Endothelial cell of umbilical vein (primary cell): ENCODE results near the gene CHRNB1. TPM values are rescaled to one million over a fixed set of nuclear protein-coding genes. Genes with fewer than 3 reads are reported as not detected.

Source experiments
- BruUV-seq: library from RNA; stranded (reverse); fragments of 400-500 nt; replicated peaks from 2 replicates; lab custom pipeline; 2021; lab: Mats Ljungman, UMichigan
- CTCF ChIA-PET: fragments of 300-600, 350-600 bp; sonication (Branson Sonifier 250); formaldehyde crosslinking; loops from one replicate; lab custom pipeline; 2021; ENCODE audit warnings: antibody characterized with exemption, inconsistent platforms; lab: Charles Lee
- POLR2A ChIA-PET: fragments of 300-600, 350-600 bp; sonication (Branson Sonifier 250); formaldehyde crosslinking; loops from one replicate; lab custom pipeline; 2021; ENCODE audit warnings: antibody characterized with exemption, inconsistent platforms; lab: Charles Lee
- DNase-seq: peaks from one replicate; pipeline ENCODE4 v3.0.0-alpha.2; 2011; ENCODE audit warnings: low read depth, low spot score
- FAIRE-seq: peaks from 2 replicates; lab custom pipeline; 2011; peaks lifted over from hg19 to GRCh38; lab: Jason Lieb, UNC
- H2AFZ ChIP-seq: 2 replicates; pipeline ENCODE4 v1.6.0; 2012; ENCODE audit warnings: low read depth, low read length, control low read depth, inconsistent platforms
- H3K27ac ChIP-seq: 2 replicates; pipeline ENCODE4 v1.5.1; 2011; ENCODE audit warnings: low read depth, mild to moderate bottlenecking, control low read depth, low read length, moderate library complexity; ENCODE audit not compliant: insufficient read depth
- H3K27me3 ChIP-seq, 2 experiments: 2 replicates each; pipeline versions ENCODE4 v1.6.0 to v1.6.1; 2011; ENCODE audit warnings: low read length in 2 of 2, mixed read lengths in 1 of 2; ENCODE audit not compliant: control insufficient read depth in 2 of 2, insufficient read depth in 2 of 2
- H3K36me3 ChIP-seq, 2 experiments: 2 replicates in 1 of 2; 3 replicates in 1 of 2; pipeline ENCODE4 v1.5.1; 2011; ENCODE audit warnings: low read length in 2 of 2, mild to moderate bottlenecking in 1 of 2, moderate library complexity in 1 of 2; ENCODE audit not compliant: control insufficient read depth in 2 of 2, insufficient read depth in 2 of 2; ENCODE audit errors: extremely low read depth in 1 of 2
- H3K4me1 ChIP-seq: 3 replicates; pipeline ENCODE4 v1.5.1; 2011; ENCODE audit warnings: mild to moderate bottlenecking, low read length; ENCODE audit not compliant: control insufficient read depth, insufficient read depth; ENCODE audit errors: extremely low read depth
- H3K4me2 ChIP-seq: 2 replicates; pipeline ENCODE4 v1.6.1; 2011; ENCODE audit warnings: low read length, control low read depth, mixed read lengths; ENCODE audit not compliant: insufficient read depth
- H3K4me3 ChIP-seq, 3 experiments: fragments of 200-600 bp in 1 of 3; sonication (generic), shearing (Covaris generic) in 1 of 3; replicated peaks in 1 of 3; 2 replicates each; pipeline ENCODE4 v1.5.1; 2011 to 2016; ENCODE audit warnings: control low read depth in 3 of 3, low read length in 3 of 3, mild to moderate bottlenecking in 2 of 3, inconsistent platforms in 1 of 3, low read depth in 1 of 3, moderate library complexity in 1 of 3; ENCODE audit not compliant: insufficient read depth in 1 of 3
- H3K79me2 ChIP-seq: 2 replicates; pipeline ENCODE4 v1.6.0; 2012; ENCODE audit warnings: low read length, inconsistent platforms; ENCODE audit not compliant: control insufficient read depth, insufficient read depth
- H3K9ac ChIP-seq: replicated peaks from 2 replicates; pipeline ENCODE3; 2011; ENCODE audit warnings: low read length, control low read depth; ENCODE audit not compliant: insufficient read depth; ENCODE audit errors: extremely low read depth
- H3K9me1 ChIP-seq: replicated peaks from 3 replicates; pipeline ENCODE4 v1.6.0; 2011; ENCODE audit warnings: mild to moderate bottlenecking, low read length; ENCODE audit not compliant: control insufficient read depth, insufficient read depth; ENCODE audit errors: extremely low read depth
- H3K9me3 ChIP-seq: replicated peaks from 2 replicates; pipeline ENCODE4 v1.5.1; 2012; ENCODE audit warnings: low read length, inconsistent platforms; ENCODE audit not compliant: control insufficient read depth, insufficient read depth
- H4K20me1 ChIP-seq: replicated peaks from 2 replicates; pipeline ENCODE3; 2011; ENCODE audit warnings: mild to moderate bottlenecking, low read length; ENCODE audit not compliant: control insufficient read depth, insufficient read depth; ENCODE audit errors: extremely low read depth
- EZH2 ChIP-seq: IDR thresholded peaks from 2 replicates; pipeline ENCODE4 v1.6.1; 2012; ENCODE audit warnings: borderline replicate concordance, low read depth, mild to moderate bottlenecking, moderate library complexity, low read length, inconsistent platforms; ENCODE audit not compliant: severe bottlenecking
- FOS ChIP-seq: IDR thresholded peaks from 2 replicates; pipeline ENCODE4 v1.6.1; 2011; ENCODE audit warnings: mild to moderate bottlenecking, low read length, moderate library complexity, borderline replicate concordance; ENCODE audit not compliant: insufficient read depth
- GATA2 ChIP-seq: IDR thresholded peaks from 2 replicates; pipeline ENCODE4 v1.7.0; 2011; ENCODE audit warnings: low read depth, mild to moderate bottlenecking, moderate library complexity, mixed read lengths, low read length; ENCODE audit not compliant: insufficient read length, insufficient read depth
- JUN ChIP-seq: IDR thresholded peaks from 2 replicates; pipeline ENCODE4 v1.6.1; 2011; ENCODE audit warnings: borderline replicate concordance, low read depth; ENCODE audit not compliant: insufficient read length, insufficient read depth
- MYC ChIP-seq: IDR thresholded peaks from one replicate; pipeline ENCODE4 v1.6.1; 2011; ENCODE audit warnings: mild to moderate bottlenecking, low read depth, low read length
- POLR2A ChIP-seq: IDR thresholded peaks from 2 replicates; pipeline ENCODE4 v1.6.1; 2012; ENCODE audit warnings: low read depth, mild to moderate bottlenecking, control low read depth, low read length
- POLR2AphosphoS5 ChIP-seq: IDR thresholded peaks from 2 replicates; pipeline ENCODE4 v1.6.1; 2012; ENCODE audit warnings: low read depth, mild to moderate bottlenecking, control low read depth, low read length, moderate library complexity; ENCODE audit not compliant: insufficient read depth
- dilution Hi-C: fragments of 300-500 bp; cut with MboI; formaldehyde crosslinking; loops from one replicate; pipeline ENCODE4 v1.15.0; 2019; ENCODE audit warnings: low sequenced_read_pairs; ENCODE audit not compliant: extremely low pct_ligation_motif_present
- intact Hi-C: fragments of 100-400 bp; cut with micrococcal nuclease; formaldehyde crosslinking; loops from one replicate; pipeline ENCODE4 v1.10.0; 2022
- polyA plus RNA-seq, 4 experiments: library from polyadenylated mRNA; depleted of rRNA in 3 of 4; stranded (reverse) in 3 of 4; unstranded in 1 of 4; fragments of >200 nt; gene quantifications; 2 replicates each; pipeline versions ENCODE4 v1.2.1 to v1.2.3, GENCODE V29; 2011 to 2012; ENCODE audit warnings: missing spikeins in 1 of 4
- total RNA-seq: library from RNA; stranded (reverse); gene quantifications from 2 replicates; pipeline ENCODE4 v1.2.3, GENCODE V29; 2021
- TF ChIP-seq, protein P1 (sequence below): IDR thresholded peaks from 2 replicates; pipeline ENCODE4 v1.6.1; 2011; ENCODE audit not compliant: insufficient read depth, insufficient read length
- TF ChIP-seq, protein P2 (sequence below), 2 donors: IDR thresholded peaks; 1 replicate in 1 of 2; 2 replicates in 1 of 2; pipeline ENCODE4 v1.5.1; 2011; ENCODE audit warnings: low read length in 2 of 2, mild to moderate bottlenecking in 2 of 2, moderate library complexity in 2 of 2, control low read depth in 1 of 2, inconsistent platforms in 1 of 2, low read depth in 1 of 2; ENCODE audit not compliant: insufficient read depth in 1 of 2; ENCODE audit errors: extremely low read depth in 1 of 2

CHRNB1 gene
- total and polyA plus RNA-seq, 2 donors (not counting 3 experiments of a cell fraction or from before 2014, with no cell fraction given): 5.6 to 9.3 TPM

DNA sequence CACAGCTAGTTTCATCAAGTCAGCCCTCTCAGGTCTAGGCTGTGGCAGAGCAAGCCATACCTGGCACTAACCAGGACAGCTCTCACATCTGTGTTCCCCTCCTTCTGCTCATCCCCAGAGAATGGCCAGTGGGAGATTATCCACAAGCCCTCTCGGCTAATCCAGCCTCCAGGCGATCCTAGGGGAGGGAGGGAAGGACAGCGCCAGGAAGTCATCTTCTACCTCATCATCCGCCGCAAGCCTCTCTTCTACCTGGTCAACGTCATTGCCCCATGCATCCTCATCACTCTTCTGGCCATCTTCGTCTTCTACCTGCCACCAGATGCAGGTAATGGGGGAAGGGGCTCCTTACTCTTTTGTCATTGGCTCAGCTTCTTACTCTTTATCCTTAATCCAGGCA is 3.6 kb downstream of the CHRNB1 start:
- no peak for FAIRE-seq

DNA sequence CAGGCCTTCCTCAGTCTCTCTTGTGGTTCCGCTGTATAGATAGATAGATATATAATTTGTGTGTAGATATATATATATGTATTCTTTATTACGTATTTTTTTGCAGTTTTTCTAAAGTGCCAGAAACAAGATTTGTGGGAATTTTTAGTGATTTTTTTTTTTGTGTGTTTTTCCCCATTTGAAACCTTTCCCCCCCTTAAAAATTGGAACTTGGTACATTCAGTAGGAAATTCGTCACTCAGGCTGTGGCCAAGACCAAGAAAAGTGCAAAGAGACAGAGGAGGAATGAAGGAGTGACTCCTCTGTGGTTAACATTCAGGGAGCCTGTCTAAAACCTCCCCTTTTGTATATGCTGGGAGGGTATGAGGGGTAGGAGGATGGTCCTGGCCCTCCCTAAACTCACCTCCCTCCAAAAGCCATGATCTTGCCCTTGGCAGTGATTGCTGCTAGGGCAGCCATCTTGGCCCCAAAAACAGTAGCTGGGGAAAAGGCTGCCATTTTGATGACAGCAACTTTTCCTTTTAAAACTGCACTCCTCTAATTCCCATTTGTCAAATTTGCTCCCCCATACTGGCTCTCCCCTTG is 15.2 kb downstream of the CHRNB1 start:
- H3K27me3 ChIP-seq: no peaks in the 10 kb centered on the region
- no peaks in the 10 kb centered on the region for H3K79me2 ChIP-seq
- ChIA-PET CTCF (interaction anchor here (1.3 kb wide), 1 partner anchor 16 kb away, joined by 4 read pairs; no protein-coding TSS in a partner anchor), POLR2A (interaction anchor here (0.7 kb wide), 2 partner anchors 27 to 28 kb away, joined by 5 to 9 read pairs; no protein-coding TSS in a partner anchor)
- H3K4me1 ChIP-seq: no peaks in the 10 kb centered on the region
- no peaks in the 10 kb centered on the region for H3K9me1 ChIP-seq
- TF ChIP-seq JUN (no peak), POLR2A (no peak), EZH2 (no peak), MYC (no peak), FOS (no peak), GATA2 (no peak), POLR2AphosphoS5 (no peak)
- TF ChIP-seq, protein P1, sequence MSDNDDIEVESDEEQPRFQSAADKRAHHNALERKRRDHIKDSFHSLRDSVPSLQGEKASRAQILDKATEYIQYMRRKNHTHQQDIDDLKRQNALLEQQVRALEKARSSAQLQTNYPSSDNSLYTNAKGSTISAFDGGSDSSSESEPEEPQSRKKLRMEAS: no peak
- TF ChIP-seq, protein P2, sequence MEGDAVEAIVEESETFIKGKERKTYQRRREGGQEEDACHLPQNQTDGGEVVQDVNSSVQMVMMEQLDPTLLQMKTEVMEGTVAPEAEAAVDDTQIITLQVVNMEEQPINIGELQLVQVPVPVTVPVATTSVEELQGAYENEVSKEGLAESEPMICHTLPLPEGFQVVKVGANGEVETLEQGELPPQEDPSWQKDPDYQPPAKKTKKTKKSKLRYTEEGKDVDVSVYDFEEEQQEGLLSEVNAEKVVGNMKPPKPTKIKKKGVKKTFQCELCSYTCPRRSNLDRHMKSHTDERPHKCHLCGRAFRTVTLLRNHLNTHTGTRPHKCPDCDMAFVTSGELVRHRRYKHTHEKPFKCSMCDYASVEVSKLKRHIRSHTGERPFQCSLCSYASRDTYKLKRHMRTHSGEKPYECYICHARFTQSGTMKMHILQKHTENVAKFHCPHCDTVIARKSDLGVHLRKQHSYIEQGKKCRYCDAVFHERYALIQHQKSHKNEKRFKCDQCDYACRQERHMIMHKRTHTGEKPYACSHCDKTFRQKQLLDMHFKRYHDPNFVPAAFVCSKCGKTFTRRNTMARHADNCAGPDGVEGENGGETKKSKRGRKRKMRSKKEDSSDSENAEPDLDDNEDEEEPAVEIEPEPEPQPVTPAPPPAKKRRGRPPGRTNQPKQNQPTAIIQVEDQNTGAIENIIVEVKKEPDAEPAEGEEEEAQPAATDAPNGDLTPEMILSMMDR (IDR thresholded peaks at IDR 0.05; ENCODE audit: extremely low read depth in 1 of 2, insufficient read depth in 1 of 2, low read depth in 1 of 2, low read length in 2 of 2): no peak
- dilution Hi-C loops (no loop called here), intact Hi-C loops (no loop called here)
- H3K9ac ChIP-seq: no peak overlapping the region
- DNase-seq (no peak), FAIRE-seq (no peak)
- H3K9me3 ChIP-seq: no peaks in the 10 kb centered on the region
- H3K36me3 ChIP-seq: peaks cover 0 to 12% of the 10 kb centered on the region in 2 experiments
- no TSS peak for BruUV-seq
- H3K4me2 ChIP-seq: no peak overlapping the region
- no peak overlapping the region for H3K4me3 ChIP-seq
- no peak overlapping the region for H2AFZ ChIP-seq
- no peak overlapping the region for H3K27ac ChIP-seq
- no peaks in the 10 kb centered on the region for H4K20me1 ChIP-seq

More for the DNA sequence above, 3.6 kb downstream of the CHRNB1 start:
- peaks cover 11% of the 10 kb centered on the region for H3K4me1 ChIP-seq
- ChIA-PET CTCF (interaction anchor here (1.2 to 1.7 kb wide), 3 partner anchors 8 to 12 kb away, joined by 3 to 4 read pairs (median 3); partner anchors contain the start of gene FGF11), POLR2A (no interaction called here)
- intact Hi-C loops: no loop called here
- DNase-seq: no peak
- H3K9ac ChIP-seq: no peak overlapping the region
- no peaks in the 10 kb centered on the region for H3K36me3 ChIP-seq
- H4K20me1 ChIP-seq: no peaks in the 10 kb centered on the region
- H3K27ac ChIP-seq: no peak overlapping the region
- peaks cover 19% of the 10 kb centered on the region in 2 experiments for H3K27me3 ChIP-seq
- H2AFZ ChIP-seq: no peak overlapping the region
- no peaks in the 10 kb centered on the region for H3K79me2 ChIP-seq
- H3K4me2 ChIP-seq: no peak overlapping the region
- TF ChIP-seq MYC: no peak
- TF ChIP-seq EZH2: no peak
- H3K4me3 ChIP-seq: no peak overlapping the region
- no peaks in the 10 kb centered on the region for H3K9me3 ChIP-seq
- BruUV-seq: no TSS peak
- H3K9me1 ChIP-seq: no peaks in the 10 kb centered on the region
- dilution Hi-C loops: no loop called here
